Endodermal cell (in vitro differentiated cells): ENCODE results near the gene RFLNA. TPM values are rescaled to one million over a fixed set of nuclear protein-coding genes. Genes with fewer than 3 reads are reported as not detected.

Experiments
- DNase-seq: peaks from one replicate; pipeline ENCODE4 v3.0.0-alpha.2; 2017
- H3K27ac ChIP-seq: 2 replicates; pipeline ENCODE4 v1.5.1; 2013; ENCODE audit warnings: mild to moderate bottlenecking, low read depth, low read length, moderate library complexity
- H3K27me3 ChIP-seq: 2 replicates; pipeline ENCODE4 v1.6.1; 2013; ENCODE audit warnings: mild to moderate bottlenecking, low read length, moderate library complexity; ENCODE audit not compliant: insufficient read depth, control insufficient read depth, poor library complexity, severe bottlenecking
- H3K36me3 ChIP-seq: 2 replicates; pipeline ENCODE4 v1.7.0; 2013; ENCODE audit warnings: mild to moderate bottlenecking, low read length, moderate library complexity; ENCODE audit not compliant: control insufficient read depth, insufficient read depth
- H3K4me1 ChIP-seq: one replicate; pipeline ENCODE4 v1.7.0; 2013; ENCODE audit warnings: low read length; ENCODE audit not compliant: control insufficient read depth, insufficient read depth
- H3K4me3 ChIP-seq: 2 replicates; pipeline ENCODE4 v1.5.1; 2013; ENCODE audit warnings: mild to moderate bottlenecking, low read length, moderate library complexity
- H3K9ac ChIP-seq: 2 replicates; pipeline ENCODE4 v1.6.1; 2013; ENCODE audit warnings: mild to moderate bottlenecking, low read length, moderate library complexity; ENCODE audit not compliant: poor library complexity, severe bottlenecking; ENCODE audit errors: extremely low read depth
- H3K9me3 ChIP-seq: 2 replicates; pipeline ENCODE4 v1.6.1; 2013; ENCODE audit warnings: mild to moderate bottlenecking, low read length, moderate library complexity; ENCODE audit not compliant: control insufficient read depth
- H3K27ac Mint-ChIP-seq: 2 replicates; pipeline ENCODE4 v1.8.0; 2020; ENCODE audit warnings: mixed read lengths
- H3K27me3 Mint-ChIP-seq: 2 replicates; pipeline ENCODE4 v1.8.0; 2021; ENCODE audit warnings: mild to moderate bottlenecking, mixed read lengths; ENCODE audit not compliant: insufficient read depth
- H3K36me3 Mint-ChIP-seq: 2 replicates; pipeline ENCODE4 v1.8.0; 2020; ENCODE audit warnings: low read depth, mixed read lengths
- H3K4me1 Mint-ChIP-seq: 2 replicates; pipeline ENCODE4 v1.8.0; 2020; ENCODE audit warnings: mixed read lengths
- H3K4me3 Mint-ChIP-seq: 2 replicates; pipeline ENCODE4 v1.8.0; 2020; ENCODE audit warnings: mild to moderate bottlenecking, moderate library complexity, mixed read lengths
- H3K9me3 Mint-ChIP-seq: 2 replicates; pipeline ENCODE4 v1.8.0; 2020; ENCODE audit warnings: mild to moderate bottlenecking, mixed read lengths
- CTCF ChIP-seq: fragments of 200-600 bp; sonication (generic); conservative IDR thresholded peaks from 2 replicates; pipeline ENCODE4 v1.5.0; 2021; ENCODE audit warnings: antibody characterized with exemption, mild to moderate bottlenecking
- WGBS, 2 experiments: methylation state at CpG; one replicate each; pipeline versions ENCODE4 v1.1.5 to v1.1.7; 2013; ENCODE audit warnings: missing lambda C conversion rate in 2 of 2, mixed read lengths in 1 of 2; ENCODE audit not compliant: insufficient coverage in 1 of 2, insufficient read length in 1 of 2; 5-methylcytosine and 5-hydroxymethylcytosine counted together
- total RNA-seq, 2 donors: library from RNA; stranded (reverse); fragmentation: NEBNext Ultra II Directional in 1 of 2; extraction: Animal tissue kit (Norgen Biotek cat#: 25700) in 1 of 2; gene quantifications; 2 replicates in 1 of 2; 3 replicates in 1 of 2; pipeline ENCODE4 v1.2.1, GENCODE V29; 2021

Gene RFLNA
- total RNA-seq, 2 donors from 2014 or later, result 1.2 to 2.0 TPM

- no peak overlapping the region for H3K9ac ChIP-seq
- peaks cover 18% of the 10 kb centered on the region for H3K27me3 Mint-ChIP-seq
- H3K9me3 ChIP-seq, result peaks cover 12% of the 10 kb centered on the region
- no peak for DNase-seq
- peaks cover 19% of the 10 kb centered on the region for H3K4me1 Mint-ChIP-seq
- no peak overlapping the region for H3K4me3 Mint-ChIP-seq
- H3K36me3 ChIP-seq, result no peaks in the 10 kb centered on the region
- no peak overlapping the region for H3K27ac ChIP-seq
- no peak overlapping the region for H3K4me3 ChIP-seq
- H3K36me3 Mint-ChIP-seq, result no peaks in the 10 kb centered on the region
- peaks cover 14% of the 10 kb centered on the region for H3K9me3 Mint-ChIP-seq
- peaks cover 2% of the 10 kb centered on the region for H3K4me1 ChIP-seq
- no peak overlapping the region for H3K27ac Mint-ChIP-seq
- 81 to 89% methylated on average over 17 to 21 of the region's 21 CpGs for WGBS, 2 experiments
- peaks cover 7% of the 10 kb centered on the region for H3K27me3 ChIP-seq
- TF ChIP-seq CTCF, result no peak
These were observed 5.0 kb upstream of the RFLNA start for GRCh38 chr12:124289634-124290600.

- no peak overlapping the region for H3K27ac ChIP-seq
- peaks cover 7% of the 10 kb centered on the region for H3K9me3 Mint-ChIP-seq
- WGBS, 2 experiments, result 70 to 92% methylated on average over 6 of the region's 6 CpGs
These were observed 2.5 kb upstream of the RFLNA start for GRCh38 chr12:124292385-124292784.

More at GRCh38 chr12:124292385-124292784, 2.5 kb upstream of the RFLNA start:
- H3K4me1 Mint-ChIP-seq, result peaks cover 19% of the 10 kb centered on the region
- no peak for TF ChIP-seq CTCF
- no peak overlapping the region for H3K27ac Mint-ChIP-seq
- DNase-seq, result no peak
- peaks cover 10% of the 10 kb centered on the region for H3K9me3 ChIP-seq
- no peak overlapping the region for H3K4me3 ChIP-seq
- H3K4me1 ChIP-seq, result peaks cover 2% of the 10 kb centered on the region
- no peaks in the 10 kb centered on the region for H3K36me3 Mint-ChIP-seq
- H3K36me3 ChIP-seq, result no peaks in the 10 kb centered on the region
- no peak overlapping the region for H3K4me3 Mint-ChIP-seq
- H3K9ac ChIP-seq, result no peak overlapping the region
- H3K27me3 ChIP-seq, result peaks cover 27% of the 10 kb centered on the region
- peaks cover 34% of the 10 kb centered on the region for H3K27me3 Mint-ChIP-seq
